Stimulated activated CD8-positive, alpha-beta memory T cell treated with anti-CD3 and anti-CD28 coated beads, Interleukin-15, amount 100 ng/mL, for 4 hours (primary cell): Measurements from ENCODE around the gene ADAMTS13.

Source experiments
- DNase-seq, 2 donors: peaks; one replicate each; pipeline ENCODE4 v3.0.0-alpha.2; 2020; ENCODE audit warnings: low read depth in 2 of 2

ADAMTS13 gene

DNA sequence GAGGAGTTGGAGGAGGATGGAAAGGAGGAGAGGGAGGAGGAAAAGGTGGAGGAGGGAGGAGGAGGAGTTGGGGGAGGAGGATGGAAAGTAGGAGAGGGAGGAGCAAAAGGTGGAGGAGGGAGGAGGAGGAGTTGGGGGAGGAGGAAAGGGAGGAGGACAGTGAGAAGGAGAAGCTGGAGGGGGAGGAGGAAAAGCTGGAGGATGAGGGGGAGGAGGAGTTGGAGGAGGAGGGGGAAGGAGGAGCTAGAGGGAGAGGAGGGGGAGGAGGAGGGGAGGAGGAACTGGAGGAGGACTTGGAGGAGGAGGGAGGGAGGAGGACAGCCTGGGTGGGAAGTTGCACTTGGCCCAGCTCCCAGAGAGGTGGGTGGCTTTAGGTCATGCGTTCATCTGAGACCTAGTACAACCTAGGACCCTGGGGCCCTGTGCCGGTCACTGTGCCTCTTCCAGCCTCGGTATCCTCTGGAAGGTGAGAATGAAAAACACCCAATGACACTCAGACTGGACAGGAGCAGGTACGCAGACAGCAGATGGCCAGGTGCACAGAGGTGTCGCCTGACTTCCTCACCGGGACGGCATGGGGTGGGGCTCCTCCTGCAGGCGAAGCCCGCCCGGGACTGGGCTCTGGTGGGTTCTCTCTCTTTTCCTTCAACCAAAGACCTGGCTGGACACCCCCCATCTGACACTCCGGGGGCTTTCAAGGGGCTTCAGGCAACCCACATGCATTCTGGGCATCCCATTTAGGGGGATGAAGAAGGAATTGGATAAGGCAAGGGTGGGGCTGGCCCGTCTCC, 68.9 kb downstream of the ADAMTS13 start:
- DNase-seq: no peak

DNA sequence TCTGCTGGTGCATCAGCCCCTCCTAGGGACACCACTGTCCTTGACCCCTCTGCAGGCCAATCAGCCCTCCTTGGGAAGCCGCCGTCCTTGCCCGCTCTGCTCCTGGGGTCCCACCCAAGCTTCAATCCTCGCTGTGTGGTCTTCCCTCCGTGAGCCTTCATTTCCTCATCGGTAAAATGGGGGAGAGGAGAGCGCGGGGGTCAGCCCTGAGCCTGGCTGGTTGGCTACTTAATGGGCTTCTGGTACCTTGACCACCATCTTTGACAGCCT, 69.4 kb downstream of the ADAMTS13 start:
- DNase-seq: no peak

GRCh38 chr9:133492061-133493021, 70.2 kb downstream of the ADAMTS13 start:
- no peak for DNase-seq

- DNase-seq: no peak
Measured at GRCh38 chr9:133493428-133493827, 71.3 kb downstream of the ADAMTS13 start.

- no peak for DNase-seq
Measured at GRCh38 chr9:133493845-133494540, 71.8 kb downstream of the ADAMTS13 start.

- no peak for DNase-seq
Measured at GRCh38 chr9:133494636-133495326, 72.6 kb downstream of the ADAMTS13 start.

DNA sequence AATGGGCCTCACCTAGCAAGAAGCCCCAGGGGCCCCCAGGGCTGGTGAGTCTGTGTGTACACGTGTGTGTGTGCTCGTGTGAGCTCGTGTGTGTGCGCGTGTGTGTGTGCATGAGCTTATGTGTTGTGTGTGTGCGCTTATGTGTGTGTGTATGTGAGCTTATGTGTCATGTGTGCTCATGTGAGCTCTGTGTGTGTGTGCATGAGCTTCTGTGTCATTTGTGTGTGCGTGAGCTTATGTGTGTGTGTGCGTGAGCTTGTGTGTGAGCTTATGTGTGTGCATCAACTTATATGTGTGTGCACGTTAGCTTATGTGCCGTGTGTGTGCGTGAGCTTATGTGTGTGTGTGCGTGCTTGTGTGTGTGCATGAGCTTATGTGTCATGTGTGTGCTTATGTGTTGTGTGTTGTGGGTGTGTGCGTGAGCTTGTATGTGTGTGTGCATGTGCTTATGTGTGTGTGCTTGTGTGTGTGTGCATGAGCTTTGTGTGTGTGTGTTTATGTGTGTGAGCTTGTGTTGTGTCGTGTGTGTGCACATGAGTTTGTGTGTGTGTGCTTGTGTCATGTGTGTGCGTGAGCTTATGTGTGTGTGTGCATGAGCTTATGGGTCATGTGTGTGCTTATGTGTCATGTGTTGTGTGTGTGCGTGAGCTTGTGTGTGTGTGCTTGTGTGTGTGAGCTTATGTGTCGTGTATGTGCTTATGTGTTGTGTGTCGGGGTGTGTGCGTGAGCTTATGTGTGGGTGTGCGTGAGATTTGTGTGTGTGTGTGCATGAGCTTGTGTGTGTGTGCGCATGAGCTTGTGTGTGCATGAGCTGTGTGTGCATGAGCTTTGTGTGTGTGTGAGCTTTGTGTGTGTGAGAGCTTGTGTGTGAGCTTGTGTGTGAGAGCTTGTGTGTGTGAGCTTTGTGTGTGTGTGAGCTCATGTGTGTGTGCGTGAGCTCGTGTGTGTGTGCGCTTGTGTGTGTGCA, 73.4 kb downstream of the ADAMTS13 start:
- DNase-seq: no peak

- DNase-seq: no peak
Measured at GRCh38 chr9:133496861-133497842, 75.0 kb downstream of the ADAMTS13 start.

DNA sequence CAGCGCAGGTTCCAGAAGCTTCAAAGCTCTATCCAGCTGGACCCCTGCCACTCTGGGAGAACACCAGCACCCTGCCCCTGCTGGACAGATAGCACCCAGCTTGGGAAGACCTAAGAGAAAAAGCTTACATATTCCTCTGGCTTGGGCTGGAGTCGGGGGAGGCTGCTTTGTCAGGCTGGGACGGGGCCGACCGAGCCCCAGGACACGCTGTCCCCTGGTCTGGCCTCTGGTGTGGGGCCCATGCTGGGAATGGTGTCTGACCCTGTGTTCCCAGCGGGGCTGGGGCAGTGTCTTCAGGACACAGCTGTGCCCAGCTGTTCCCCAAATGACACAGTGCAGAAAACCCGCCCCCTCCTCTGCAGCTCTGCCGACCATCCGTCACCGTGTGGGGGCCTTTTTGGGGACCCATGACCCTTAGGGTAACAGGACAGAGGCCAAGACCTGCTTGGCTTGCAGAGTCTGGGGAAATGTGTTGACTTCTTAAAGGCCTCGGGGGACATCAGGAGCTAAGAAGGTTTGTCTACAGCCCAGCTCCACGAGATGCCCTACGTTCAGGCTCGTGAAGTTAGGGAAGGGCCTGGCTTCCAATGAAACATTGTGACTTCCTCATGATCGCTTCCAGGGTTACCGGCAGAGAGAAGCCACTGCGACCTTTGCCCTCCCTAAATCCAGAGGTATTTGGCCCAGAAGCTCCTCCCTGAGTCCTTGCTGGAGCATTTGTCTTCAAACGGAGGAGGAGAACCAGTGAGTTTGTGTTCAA, 77.1 kb downstream of the ADAMTS13 start:
- no peak for DNase-seq

DNA sequence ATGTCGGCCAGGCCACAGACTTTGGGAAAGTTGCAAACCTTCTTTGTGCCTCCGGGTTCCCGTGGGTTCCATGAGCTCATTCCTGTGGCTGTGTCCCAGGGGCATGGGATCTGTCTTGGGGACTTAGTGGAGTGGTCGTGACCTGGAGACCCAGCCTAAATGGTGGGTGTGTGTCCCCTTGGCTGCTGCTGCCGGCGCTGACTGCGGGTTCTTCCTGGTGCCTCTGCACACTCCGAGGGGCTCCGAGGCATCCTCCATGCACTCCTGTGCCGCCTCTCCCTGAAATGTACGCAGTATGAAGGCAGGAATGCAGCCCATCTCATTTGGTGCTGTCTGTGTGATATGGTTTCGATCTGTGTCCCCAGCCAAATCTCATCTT, 77.7 kb downstream of the ADAMTS13 start:
- DNase-seq: no peak

DNA sequence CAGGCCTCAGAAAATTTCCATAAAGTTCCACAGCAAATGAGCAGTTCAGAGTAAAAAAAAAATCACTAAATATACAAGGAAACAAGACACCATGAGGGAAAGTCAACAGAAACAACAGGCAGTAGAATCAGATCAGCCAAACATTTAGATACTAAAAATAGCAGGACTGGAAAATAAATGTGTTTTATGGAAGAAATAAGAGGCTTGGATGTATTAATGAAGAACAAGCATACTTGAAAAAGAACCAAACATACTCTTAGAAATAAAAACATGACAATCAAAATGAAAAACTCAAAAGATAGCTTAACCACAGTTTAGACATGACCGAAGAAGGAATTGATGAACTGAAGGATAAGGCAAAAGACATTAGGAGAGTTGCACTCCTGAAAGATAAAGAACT, 79.9 kb downstream of the ADAMTS13 start:
- no peak for DNase-seq

- DNase-seq: no peak
Measured at GRCh38 chr9:133505186-133505830, 83.1 kb downstream of the ADAMTS13 start.

DNA sequence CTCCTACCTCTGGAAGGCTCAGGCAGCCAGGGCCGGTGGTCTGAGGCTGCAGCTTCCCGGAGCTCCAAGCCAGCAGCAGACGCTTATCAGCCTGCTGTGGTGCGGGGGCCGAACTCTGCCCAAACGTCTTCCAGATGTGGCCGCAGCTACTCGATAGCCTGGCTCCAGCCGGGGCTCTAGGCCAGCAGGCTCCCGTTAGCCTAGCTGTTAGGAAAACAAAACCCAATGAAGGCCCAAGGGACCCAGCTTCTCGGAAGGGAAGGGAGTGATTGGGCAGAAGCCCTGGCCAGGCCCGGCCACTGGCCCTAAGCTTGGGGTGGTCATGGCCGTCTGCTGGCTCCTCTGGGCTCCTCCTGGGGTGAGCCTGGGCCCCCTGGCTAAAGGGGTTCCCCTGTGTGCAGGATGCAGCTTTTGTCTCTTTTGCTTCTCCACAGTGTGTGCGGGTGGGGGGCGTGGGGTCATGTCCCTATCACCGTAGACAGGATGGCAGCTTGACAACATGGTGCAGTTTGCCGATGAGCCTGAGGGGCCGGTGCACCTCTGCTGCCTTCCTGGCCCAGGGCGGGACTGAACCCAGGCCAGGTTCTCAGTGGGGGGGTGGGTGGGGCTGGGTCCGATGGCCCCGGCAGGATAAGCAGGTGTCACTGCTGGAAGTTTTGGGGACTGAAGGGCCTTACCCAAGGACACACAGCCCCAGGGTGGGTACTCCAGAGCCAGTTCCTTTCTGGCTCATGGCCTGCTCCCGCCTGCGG, 83.9 kb downstream of the ADAMTS13 start:
- no peak for DNase-seq

- DNase-seq: no peak
Measured at GRCh38 chr9:133506653-133507038, 84.5 kb downstream of the ADAMTS13 start.

DNA sequence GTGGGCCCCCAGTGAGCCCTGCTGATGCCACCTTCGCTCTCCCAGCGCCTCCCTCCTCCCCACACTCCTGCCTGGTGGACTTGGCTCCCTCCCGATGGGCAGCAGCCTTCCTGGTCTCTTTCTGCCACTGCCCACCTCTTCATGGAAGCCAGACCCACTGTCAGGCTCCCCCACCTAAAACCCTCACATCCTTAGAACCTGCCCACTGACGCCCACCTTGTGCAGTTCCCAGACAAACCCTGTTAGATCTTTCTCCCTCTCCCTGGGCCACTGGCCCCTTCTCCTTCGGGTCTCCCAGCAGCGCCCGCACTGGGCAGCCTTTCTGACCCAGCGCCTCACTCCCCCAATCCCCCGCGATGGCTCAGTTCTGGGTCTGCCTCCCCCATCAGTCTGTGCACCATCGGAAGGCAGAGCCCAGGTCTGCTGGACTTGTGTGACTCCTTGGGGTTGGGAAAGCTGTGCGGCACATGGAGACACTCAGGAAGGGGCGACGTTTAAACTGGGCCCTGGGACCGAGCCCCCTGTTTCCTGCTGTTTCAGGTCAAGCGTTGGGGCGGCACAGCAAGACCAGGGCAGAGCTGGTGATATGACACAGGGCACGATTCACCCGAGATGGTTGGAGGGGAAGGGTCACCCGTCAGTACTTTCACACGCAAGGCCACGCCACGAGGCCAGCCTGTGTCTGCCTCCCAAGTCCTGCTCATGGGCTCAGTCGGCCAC, 85.2 kb downstream of the ADAMTS13 start:
- no peak for DNase-seq

DNA sequence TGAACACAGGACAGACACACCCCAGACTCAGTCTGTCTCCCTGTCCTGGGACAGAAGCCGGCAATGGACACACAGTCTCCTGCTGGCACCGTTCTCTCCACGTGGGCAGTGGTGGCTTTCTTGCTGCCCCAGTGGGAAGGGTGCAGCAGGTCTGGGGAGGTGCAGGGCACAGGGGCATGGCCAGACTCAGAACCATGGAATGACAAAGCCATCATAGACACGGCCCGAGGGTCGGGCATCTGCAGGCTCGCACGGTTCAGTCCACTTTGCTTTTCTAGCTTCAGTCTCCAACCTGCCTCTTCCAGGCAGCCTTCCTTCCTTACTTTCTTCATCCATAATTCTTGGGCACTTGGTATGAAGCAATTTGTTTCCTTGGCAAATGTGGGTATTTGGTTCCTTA, 85.9 kb downstream of the ADAMTS13 start:
- DNase-seq: no peak
